HG02571 (cell line): ENCODE results near the gene ATXN1.
"Not testable (repeated sequence)": the region's sequence is repeated elsewhere in the genome, so short reads cannot be mapped to it uniquely, and the experiment has no call there.

Source experiments
- ATAC-seq: cut with Tn5 transposase; IDR thresholded peaks from one replicate; pipeline ENCODE4 v1.9.1; 2021; ENCODE audit warnings: mild to moderate bottlenecking, moderate library complexity; ENCODE audit not compliant: unreplicated experiment

ATXN1 gene

DNA sequence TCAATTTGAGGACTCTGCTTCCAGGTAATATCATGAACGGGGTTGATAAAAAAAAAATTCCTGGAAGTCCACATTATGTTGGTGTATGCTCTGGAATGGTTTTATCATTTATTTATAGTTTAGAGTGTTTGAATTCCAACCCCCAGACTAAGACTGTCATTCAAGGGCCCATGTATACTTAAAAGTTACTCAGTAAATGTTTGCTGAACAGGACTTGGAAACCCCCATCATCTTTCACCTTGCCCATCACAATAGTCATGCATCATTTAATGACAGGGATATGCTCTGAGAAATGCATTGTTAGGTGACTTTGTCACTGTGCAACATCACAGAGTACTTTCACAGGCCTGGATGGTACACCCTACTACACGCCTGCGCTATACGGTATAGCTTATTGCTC, 104.8 kb downstream of the ATXN1 start:
- no peak for ATAC-seq

DNA sequence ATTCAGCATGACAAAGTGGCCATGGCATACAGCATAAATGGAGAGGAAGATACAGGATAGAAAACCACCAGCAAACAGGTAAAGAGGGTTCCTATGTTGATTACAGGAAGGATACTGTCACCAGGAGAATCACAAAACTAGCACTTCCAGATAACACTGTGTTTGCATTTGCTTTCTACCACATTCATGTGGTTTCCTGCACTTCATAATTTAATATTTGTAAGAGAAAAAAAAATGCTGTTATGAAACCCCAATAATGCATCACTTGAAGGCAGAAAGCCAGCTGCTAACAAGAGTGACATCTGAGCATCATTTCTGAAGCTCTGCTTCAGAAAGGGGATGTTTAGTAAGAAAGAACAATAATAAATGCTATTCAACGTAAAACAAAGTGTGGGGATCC, 106.6 kb downstream of the ATXN1 start:
- ATAC-seq, result no peak

DNA sequence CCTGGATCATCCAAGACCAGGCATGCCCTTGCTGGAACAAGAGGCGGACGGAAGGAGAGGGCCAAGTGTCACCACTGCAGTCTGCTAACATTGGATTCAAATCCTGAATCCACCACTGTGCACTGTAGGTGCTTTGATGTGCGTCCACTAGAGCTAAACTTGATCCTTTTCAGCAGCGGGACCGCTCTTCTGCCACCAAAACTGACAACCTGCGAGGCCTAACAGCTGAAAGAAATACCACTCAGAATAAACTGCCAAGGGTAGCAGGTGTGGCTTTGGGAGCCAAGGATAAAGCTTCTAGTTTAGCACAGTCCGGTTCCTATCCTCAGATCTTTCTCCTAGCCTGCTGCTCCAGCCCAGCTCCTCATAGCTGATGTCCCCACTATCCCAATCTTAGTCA, 108.0 kb downstream of the ATXN1 start:
- ATAC-seq, result no peak

DNA sequence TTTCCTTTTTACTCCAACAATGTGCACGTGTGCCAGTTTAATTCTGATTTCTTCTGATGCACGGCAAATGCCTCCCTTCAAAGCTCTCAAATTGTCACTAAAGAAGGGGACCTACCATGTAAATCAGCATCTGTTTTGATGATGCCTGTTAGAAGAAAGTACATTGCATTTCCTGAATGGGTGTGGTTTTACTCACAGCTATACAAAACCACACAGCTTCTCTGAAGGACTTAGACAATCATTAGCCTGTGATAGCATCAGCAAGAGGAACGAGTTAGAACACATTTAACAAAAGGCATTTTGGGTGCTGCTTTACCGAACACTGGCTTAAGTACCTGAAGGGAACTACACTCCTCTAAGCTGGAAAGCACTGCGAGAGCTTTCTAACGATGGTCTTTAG, 109.4 kb downstream of the ATXN1 start:
- ATAC-seq, result peak; percentile 82

DNA sequence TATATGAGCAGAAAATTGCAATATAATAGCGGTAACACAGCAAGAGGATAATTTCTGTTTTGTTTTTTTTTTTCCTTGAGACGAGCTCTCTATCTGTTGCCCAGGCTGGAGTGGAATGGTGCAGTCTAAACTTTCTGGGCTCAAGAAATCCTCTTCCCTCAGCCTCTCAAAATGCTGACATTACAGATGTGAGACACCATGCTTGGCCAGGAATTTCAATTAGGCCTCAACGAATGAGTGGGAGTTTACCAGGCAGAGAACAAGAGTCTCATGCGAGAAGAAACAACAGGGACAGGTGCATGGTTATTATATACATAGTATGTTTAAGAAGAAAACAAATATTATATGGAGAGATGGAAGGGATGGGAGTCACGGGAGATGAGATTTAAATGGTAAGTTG, 111.4 kb downstream of the ATXN1 start:
- ATAC-seq, result no peak

DNA sequence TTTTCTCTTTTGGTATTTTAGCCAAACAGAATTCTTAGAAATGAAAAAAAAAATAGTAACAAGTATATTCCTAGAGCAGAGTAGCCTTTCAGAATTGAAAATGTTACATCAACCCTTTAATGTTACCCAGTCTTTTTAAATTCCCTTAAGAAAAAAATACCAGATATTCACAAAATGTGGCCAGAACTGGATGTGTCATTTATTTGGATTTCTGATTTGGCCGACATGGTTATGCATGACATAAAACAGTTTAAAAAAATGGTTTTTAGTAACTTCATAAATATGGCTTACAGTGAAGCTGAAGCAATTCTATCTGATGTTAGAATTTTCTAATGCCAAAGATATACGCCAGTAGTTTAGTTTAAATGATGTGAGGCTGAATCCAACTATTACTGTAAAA, 112.0 kb downstream of the ATXN1 start:
- ATAC-seq, result no peak

DNA sequence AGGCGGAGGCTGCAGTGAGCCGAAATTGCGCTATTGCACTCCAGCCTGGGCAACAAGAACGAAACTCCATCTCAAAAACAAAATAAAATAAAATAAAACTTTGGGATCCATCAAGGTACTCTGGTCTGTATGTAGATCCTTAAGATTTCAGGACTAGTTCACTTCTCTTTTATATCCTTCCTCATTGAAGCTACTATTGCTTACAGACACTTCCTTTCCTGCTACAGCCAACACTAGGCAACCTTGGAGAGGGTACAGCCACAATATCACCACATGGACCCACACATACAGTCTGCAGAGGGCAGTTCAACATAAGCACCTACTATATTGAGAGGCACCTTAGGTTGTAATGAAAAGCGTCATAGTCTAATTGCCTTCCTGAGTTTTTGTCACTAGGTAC, 113.3 kb downstream of the ATXN1 start:
- no peak for ATAC-seq

DNA sequence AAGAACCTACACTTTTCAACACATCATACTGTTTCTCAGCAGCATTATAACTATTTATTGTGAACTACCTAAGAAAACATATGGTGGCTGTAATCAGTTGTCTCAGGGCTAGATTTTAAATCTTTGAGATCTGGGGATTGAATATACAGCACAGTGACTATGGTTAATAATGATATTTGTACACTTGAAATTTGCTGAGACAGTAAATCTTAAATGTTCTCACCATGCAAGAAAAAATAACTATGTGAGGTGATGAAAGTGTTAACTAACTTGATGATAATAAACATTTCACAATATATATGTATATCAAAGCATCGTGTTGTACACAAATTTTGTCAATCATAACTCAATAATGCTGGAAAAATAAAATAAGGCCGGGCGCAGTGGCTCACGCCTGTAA, 113.8 kb downstream of the ATXN1 start:
- ATAC-seq, result no peak

DNA sequence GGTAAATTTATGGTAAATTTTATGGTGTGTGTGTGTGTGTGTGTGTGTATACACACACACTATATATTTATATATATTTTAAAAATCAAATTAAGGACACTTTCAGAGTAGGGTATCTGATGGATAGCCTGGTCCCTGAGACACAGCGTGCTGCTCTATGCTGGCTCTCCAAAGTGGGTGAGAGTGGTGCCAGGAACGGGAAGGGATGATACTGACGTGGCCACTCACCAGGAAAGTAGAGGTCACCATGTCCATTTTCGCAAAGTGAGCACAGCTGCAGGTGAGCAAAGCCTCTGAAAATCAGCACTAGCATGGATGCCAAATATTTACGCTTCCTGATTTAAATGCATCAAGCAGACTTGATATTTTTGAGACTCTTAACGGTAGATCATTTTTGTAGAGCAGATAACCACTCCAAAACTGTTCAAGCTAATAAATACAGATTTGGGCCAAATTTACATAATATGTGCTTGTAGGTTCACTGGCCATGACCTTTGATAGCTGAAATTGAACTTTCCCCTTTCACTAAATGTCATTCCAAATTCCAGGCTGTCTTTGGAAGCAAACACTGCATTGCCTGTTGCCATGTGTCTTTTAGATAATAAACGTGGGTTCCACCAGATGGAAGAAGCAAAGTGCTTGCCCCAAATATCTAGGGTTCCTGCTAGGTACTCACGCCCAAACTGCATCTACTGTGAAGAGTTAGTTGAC, 116.6 kb downstream of the ATXN1 start:
- no peak for ATAC-seq

DNA sequence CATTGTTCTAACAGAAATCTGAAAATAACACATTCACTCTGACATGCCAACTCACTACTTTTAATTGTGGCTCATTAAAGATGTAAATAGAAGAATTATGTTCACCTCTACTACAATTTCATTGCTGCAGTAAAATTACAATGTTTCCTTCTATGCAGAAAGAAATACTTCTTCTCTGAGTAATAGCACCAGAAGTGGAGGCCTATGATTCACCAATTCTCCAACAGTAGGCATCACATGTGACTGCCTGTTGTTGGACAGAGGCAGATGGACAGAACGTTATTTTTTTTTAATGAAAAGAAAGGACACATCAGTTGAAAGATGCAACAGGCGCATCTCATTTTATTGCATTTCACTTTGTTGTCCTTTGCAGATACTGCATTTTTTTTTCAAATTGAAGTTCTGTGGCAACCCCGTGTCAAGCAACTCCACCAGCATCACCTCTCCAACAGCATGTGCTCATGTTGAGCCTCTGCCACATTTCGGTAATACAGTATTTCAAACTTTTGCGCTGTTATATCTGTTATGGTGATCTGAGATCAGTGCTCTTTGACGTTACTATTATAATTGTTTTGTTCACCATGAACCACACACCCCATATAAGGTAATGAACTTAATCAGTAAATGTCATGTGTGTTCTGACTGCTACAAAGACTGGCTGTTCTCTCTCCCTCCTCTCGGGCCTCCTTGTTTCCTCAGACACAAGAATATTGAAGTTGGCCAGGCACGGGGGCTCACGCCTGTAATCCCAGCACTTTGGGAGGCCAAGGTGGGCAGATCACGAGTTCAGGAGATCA, 121.4 kb downstream of the ATXN1 start:
- ATAC-seq, result no peak

DNA sequence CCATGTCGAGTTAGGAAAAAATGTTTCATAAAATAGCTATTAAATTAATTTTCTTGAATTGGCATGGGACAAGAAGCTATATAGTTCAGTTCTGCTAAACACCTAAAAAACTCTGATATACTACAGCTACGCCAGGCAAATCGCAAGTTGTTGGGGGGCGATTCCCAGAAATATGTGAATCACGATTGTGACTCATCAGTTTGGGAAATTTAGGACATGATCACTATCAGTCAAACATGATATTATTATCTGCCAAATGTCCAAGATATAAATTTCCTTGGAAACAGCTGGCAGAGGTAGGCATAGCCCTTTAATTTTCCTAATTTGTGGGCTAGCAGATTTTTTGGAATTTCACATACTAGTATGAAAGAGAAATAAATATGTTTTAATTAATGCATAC, 123.6 kb downstream of the ATXN1 start:
- no peak for ATAC-seq

DNA sequence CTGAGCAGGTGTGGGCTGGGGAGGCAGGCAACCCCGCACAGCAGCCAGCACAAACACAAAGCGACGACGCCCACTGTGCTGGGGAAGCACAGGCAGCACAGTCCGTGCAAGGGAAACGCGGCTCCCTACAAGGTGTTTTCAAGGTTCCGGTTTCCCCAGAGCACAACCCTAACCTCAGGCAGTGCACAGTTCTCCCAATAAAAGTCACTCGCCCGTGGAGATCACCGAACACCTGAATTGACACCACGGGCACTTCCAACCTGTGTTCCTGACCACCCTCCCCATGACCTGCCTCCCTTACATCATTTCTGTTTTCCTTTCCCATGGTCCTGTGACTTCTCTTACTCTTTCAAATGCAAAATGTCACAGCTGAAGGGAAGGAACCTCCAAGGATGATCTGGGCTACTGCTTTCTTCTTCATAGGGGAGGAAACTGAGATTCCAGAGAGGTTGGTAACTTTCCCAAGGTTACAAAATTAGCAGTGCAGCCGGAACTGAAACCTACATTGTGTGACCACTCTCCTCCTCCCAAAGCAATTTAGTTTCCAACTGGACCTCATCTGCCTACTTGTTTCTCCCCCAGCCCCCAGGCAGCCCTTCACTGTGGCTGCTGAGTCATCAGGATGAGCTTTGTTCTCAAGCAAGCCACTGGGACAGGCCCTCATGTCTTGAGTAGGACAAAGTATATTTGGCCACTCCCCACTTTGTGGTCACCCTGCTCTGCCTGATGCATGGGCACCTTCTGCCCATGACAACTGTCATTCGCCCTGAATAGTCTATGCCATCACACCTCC, 125.3 kb downstream of the ATXN1 start:
- ATAC-seq, result peak; percentile 46

DNA sequence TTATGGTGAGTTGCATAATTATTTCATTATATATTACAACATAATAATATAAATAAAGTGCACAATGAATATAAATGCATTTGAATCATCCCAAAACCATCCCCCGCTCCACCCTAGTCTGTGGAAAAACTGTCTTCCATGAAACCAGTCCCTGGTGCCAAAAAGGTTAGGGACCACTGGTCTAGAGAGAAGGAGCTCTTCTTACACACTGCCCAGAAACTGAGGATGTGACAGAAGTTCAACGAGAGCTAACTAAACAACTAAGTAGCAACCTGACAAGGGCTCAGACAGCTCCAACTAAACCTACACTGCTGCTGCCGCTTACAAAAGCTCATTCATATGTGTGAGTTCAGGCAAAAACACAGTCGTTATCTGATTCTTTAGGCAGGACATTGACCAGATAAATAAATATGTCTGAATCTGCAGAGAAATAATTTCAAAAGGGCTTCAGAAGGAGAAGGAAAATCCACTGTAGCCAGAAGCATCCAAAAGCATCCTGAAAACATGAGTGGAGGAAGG, 125.9 kb downstream of the ATXN1 start:
- ATAC-seq, result no peak

DNA sequence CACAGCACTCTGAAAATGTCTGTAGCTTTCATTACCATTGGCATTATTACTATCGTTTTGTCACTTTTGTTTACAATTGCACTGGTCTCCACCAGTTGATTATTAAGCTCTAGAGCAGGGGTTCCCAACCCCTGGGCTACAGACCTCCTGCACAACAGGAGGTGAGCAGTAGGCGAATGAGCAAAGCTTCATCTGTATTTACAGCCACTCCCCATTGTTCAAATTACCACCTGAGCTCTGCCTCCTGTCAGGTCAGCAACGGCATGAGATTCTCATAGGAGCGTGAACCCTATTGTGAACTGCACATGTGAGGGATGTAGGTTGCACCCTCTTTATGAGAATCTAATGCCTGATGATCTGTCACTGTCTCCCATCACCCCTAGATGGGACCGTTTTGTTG, 126.4 kb downstream of the ATXN1 start:
- no peak for ATAC-seq

DNA sequence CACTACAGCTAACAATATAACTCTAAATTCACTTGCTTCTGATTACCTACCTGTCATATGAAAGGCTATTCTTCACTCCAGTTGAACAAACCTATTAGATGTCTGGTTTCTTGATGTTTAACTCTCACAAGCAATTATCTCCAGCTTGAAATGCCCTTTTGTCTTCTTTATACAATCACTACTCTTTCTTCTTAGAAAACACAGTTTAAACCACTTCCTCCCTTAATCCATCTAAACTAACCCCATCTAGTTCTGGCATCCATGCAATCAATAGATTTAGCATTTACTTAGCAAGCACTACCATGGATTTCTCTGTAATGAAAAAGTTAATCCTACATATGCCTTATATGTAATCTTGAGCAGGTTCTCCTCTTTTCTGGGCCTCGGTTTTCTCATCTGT, 127.3 kb downstream of the ATXN1 start:
- ATAC-seq, result no peak

DNA sequence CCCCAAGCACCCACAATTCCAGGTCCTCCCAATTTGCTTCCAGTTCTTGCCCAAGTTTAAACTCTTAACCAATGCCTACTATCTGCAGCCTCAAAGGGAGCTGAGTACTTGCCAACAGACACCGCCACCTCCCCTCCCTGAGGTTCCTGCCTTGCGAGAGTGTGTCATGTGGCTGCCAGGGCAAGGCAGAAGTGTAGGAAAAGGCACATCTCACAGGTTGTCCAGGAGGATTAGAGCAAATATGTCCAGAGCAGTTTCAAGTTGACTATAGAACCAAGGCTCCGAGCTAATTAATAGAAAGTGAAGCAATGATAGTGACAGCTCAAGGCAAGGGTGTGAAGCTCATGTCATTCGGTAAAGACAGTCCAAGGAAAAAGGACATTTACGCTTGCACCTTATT, 127.8 kb downstream of the ATXN1 start:
- ATAC-seq, result no peak

DNA sequence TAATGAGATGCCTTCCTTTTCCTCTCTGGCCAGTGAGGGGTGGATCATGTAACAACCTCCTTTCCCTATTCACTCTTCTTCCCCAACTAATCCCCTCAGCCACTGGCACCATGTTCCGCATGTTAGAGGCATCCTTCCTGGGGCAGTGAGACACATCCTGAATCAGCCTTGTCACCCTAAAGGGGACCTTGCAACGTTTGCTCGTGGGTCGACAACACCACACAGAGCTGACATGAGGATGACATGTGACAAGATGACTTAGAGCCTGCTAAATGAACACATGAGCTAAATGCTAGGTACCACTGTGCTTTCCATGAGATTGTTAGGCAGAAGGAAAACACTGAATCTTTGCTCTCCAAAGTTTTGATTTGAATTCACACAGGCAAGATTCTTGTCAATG, 129.2 kb downstream of the ATXN1 start:
- ATAC-seq, result no peak

DNA sequence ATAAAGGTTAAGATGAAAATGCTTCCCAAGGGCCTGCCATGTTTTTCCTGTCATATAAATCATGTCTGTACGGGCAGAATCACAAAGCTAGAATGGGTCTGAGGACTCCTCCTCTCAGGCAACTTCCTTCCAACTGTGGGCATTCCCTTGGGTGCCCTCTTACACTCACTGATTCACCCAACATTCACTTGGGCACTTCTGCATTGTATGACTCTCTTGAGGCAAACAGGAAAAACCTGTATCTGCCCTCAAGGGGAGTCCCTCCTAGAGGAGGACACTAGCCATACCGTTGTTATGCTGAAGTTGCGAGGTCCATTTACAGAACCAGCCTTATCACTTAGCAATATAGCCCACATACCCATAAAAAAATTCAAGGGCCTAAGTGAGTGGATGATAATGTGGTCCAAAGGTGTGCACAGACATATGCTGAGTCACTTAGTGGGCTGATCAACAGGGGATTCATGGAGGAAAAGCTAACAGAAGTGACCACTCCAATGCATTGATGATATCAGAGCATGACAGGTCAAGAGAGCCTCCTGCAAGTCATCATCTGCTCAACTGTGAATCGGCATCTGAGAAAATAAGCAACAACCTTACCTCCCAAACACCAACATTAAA, 131.1 kb downstream of the ATXN1 start:
- ATAC-seq, result no peak

DNA sequence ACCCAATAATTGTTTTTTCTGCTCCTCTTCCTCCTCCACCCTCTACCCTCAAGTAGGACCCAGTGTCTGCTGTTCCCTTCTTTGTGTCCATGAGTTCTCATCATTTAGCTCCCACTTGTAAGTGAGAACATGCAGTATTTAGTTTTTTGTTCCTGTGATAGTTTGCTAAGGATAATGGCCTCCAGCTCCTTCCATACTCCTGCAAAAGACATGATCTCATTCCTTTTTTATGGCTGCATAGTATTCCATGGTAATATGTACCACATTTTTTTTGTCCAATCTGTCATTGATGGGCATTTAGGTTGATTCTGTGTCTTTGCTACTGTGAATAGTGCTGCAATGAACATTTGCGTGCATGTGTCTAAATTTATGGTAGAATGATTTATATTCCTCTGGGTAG, 132.7 kb downstream of the ATXN1 start:
- not testable (repeated sequence) for ATAC-seq

DNA sequence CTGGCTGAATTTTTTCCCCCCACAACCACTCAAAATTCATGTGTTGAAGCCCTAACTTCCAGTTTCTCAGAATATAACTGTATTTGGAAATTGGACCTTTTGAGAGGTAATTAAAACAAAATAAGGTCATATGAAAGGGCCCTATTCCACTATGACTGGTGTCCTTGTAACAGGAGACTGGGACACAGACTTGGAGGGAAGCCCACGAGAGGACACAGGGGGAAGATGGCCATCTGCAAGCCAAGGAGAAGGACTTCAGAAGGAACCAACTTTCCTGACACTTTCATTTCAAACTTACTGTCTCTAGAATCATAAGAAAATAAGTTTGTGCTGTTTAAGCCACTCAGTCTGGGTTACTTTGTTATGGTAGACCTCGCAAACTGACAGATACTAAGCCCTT, 134.6 kb downstream of the ATXN1 start:
- ATAC-seq, result no peak
